Hematopoietic multipotent progenitor cell treated with erythropoietin and hydrocortisone succinate and interleukin-3 and kit ligand, for 4 days (in vitro differentiated cells): Measurements from ENCODE around the gene CRYBG3.

Experiments used
- DNase-seq: peaks from one replicate; pipeline ENCODE4 v3.0.0-alpha.2; 2015

Gene CRYBG3

GRCh38 chr3:97949743-97950142, 127.9 kb downstream of the CRYBG3 start:
- no peak for DNase-seq

DNA sequence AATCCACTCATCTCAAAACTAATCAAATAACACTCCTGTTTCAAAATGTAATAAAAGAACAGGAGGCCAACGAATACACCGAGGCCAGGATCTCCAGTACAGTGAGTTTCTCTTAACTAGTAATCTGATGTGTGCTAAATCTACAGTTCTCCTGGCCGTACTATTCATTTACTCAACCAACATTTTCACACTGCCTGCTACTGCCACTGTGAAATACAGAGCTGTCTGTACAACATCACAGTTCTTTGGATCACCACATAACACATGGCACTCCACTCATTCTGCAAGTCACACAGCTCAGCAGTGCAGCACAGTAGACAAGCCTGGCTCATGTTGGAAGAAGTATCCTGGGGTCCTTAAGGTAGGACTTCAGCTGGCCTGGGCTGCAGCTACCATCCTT, 128.5 kb downstream of the CRYBG3 start:
- no peak for DNase-seq

DNA sequence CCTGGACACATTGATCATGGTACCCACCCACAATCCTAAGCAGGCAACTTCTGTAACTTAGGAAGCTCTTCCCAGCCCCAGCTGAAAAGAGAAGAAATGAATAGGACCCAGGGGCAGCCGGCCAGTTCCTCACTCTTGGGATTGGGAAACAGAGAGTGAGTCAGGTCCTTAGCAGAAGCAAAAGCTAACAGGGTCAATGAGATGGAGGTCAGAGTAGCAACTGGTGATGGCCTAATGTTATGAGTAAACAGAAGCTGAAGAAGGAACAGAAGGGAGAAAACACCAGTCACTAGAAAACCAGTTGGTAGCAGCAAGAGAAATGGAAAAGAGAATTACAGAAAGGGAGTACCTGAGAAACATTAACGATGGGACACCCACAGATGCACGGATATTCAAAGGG, 130.5 kb downstream of the CRYBG3 start:
- no peak for DNase-seq

- no peak for DNase-seq
Observed at GRCh38 chr3:97952872-97953271, 131.1 kb downstream of the CRYBG3 start.

DNA sequence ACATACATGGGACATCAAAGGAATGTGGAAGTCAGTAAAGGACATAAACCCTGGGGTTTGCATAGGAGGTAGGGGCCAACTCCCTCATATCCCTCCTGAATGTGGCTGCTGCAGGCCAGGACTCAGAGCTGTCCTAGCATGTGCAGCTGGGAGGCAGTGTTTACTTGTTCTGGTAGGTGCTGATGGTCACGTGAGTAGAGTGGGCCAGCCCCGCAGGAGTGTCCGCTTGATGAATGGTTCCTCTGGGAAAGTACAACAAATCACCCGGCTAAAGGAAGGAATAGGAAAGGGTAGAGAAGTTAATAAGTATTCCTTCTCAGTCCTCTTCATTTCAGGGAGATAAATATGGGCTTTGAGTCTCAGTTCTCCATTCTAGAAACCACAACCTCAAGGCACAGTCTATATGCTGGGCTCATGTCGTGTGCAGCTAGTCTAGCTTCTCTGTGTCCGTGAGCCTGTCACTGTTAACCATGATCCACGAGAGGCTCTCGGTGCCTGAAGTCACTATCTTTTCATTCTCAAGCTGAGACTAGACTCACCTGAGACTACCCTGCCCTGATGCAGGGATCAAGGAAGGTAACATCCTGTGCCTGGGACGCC, 132.5 kb downstream of the CRYBG3 start:
- DNase-seq = no peak

DNA sequence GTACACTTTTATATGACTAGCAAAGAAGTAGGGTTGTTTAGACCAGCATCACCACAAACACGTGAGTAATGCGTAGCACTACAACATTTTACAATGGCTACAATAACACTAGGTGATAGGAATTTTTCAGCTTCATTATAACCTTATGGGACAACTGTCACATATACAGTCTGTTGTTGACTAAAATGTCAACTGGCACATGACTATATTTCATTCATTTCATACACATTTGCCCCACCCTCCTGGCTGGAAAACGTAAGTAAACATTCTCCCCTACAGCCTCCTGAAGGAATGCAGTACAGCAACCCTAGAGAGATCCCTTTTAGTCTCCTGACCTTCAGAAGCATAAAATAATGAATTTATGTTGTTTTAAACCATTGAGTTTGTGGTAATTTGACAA, 134.2 kb downstream of the CRYBG3 start:
- no peak for DNase-seq

DNA sequence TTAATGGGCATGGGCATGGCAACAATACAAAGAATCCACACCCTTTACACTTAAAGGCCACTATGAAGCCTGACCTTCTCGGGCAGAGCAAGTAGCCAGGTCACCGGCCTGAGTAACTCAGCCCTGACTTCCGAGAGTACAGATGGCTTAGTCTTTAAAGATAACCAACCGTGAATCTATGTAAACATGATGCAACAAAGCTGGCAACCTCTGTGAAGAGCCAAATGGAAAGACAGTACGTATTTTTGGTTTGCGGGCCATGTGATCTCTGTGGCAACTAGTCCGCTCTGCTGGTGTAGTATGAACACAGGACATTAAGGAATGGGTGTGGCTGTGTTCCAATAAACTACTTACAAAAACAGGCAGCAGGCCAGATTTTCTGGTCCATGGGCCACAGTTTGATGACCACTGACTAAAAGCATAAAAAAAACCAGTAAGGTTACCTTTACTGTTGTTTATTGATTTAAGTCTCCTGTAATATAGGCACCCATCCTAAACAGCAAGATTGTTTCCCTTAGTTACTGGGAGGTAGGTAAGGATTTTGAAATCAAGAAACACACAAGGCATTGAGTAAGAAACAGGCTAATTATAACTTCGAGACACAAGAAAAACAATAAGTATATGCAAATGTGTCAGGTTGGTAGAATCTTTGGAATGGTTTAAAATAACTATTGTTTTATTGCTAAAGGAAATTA, 136.0 kb downstream of the CRYBG3 start:
- DNase-seq = no peak

DNA sequence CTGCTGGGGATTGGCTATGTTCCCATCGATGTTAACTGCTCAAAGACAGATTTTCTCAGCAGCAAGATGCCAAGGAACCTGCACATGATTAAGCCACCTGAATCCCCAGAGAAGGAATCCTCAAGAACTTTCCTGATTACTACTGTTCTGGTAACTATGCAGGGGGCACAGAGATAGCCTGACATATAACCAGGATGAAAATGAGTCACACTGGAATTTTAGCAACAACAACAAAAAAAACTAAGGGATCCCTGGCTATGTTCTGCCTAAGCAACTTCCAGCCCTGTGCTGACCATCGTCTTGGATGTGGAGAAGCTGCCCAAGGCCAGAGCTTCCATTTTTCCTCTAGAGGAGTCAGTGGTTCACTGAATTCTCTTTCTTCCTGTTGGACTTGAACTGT, 136.6 kb downstream of the CRYBG3 start:
- no peak for DNase-seq

DNA sequence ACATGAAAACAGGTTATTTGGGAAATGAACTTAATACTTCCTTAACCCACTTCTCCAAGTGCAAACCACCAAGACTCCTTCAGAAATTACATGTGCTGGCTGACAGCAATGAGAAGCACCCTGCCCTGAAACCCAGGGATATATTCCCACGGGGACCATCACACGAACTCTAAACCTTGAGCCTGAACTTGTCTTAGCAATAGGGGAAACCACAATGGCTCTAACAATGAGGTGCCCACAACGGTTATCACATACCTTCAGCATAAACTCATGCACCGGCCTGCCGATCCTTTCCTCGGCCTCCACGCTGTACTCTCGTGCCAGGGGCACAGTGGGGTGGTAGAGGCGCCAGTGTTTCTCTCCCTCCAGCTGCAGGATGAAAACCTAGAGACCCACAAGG, 137.0 kb downstream of the CRYBG3 start:
- no peak for DNase-seq

- no peak for DNase-seq
Observed at GRCh38 chr3:97959872-97960271, 138.1 kb downstream of the CRYBG3 start.

- DNase-seq = no peak
Observed at GRCh38 chr3:97960551-97960950, 138.7 kb downstream of the CRYBG3 start.

- no peak for DNase-seq
Observed at GRCh38 chr3:97960993-97961766, 139.4 kb downstream of the CRYBG3 start.

DNA sequence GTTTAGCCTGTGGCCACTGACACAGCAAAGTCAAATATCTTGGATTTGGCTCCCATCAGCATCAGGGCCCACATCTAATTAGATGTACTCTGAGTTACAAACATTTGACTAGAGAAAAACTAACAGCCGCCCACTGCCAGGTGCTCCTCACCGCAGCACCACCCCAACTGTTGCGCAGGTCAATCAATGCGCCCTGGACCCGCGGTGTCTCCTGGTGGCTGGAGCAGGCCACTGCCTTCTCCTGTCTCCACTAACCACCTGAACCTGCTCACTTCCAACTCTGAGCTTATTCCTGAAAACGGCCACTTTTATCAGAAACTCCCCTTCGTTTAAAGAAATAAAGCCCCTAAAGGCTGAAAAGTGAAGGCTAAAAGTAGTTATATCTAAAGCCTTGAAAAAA, 146.2 kb downstream of the CRYBG3 start:
- DNase-seq = no peak

DNA sequence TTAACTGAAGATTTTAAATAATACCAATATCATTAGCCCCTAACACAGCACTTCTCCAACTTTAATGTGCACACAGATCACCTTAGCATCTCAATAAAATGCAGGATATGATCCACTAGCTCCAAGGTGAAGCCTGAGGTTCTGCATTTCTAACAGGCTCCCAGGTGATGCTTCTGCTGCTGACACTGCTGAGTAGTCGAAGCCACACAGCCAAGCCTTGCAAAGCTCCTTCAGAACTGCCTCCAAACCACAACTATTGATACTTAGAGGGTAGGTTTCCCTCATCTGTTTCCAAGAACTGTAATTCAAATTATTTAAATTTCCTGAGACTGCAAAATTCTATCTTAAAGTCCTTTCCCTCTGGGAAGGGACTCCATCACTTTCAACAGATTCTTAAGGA, 146.6 kb downstream of the CRYBG3 start:
- no peak for DNase-seq

GRCh38 chr3:97969541-97969940, 147.7 kb downstream of the CRYBG3 start:
- DNase-seq = no peak

- no peak for DNase-seq
Observed at GRCh38 chr3:97970156-97970555, 148.3 kb downstream of the CRYBG3 start.

- DNase-seq = no peak
Observed at GRCh38 chr3:97970956-97971620, 149.3 kb downstream of the CRYBG3 start.

DNA sequence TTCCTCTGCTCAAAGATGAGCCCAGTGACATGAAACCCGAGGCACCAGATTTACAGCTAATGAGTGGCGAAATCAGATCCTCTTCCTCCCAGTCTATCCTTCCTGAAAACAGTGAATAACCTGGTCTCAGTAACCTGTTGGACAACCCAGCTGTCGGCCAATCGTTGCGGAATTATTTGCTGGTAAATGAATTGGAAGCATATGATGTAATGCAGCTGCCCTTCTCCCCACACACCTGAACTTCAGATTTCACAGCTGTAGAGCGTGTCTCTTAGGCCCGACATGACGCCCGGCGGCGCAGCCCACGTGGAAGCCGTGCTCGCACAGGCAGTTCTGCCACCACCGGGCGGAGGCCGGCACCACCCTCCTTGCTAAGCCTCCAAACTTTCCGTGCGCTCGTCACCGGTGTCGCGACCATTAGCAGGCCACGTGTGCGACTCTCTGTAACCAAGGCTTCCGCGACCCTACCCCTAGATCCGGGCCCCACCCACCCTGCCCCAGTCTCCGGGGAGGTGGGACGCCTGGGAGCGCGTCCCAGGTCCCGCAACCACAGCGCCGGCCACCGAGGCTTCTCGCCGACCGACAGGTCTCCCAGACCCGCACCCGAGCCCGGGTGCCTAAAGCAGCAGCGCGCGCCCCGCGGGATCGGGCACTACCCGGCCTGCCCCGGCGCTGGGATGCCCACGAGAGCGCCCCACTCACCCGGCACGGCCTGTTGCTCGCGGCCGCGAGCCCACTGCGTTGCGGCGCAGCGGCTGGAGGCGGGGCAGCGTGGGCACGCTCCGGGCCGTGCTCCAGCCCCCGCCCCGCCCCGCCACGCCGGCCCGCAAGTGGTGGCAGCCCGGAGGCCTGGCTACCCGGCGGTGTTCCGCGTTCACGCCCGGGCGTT, 150.1 kb downstream of the CRYBG3 start, which contains the start of gene RIOX2:
Gene RIOX2 (minus strand): TSS at position 753 of the 889 bp plus-strand sequence. CDS start 4,838 bp downstream, outside the sequence.
- peak; percentile 89 for DNase-seq

GRCh38 chr3:97972976-97973375, 151.2 kb downstream of the CRYBG3 start:
- DNase-seq = no peak

- peak; percentile 24 for DNase-seq
Observed at GRCh38 chr3:97974996-97975395, 153.2 kb downstream of the CRYBG3 start.

- DNase-seq = no peak
Observed at GRCh38 chr3:97975466-97975865, 153.7 kb downstream of the CRYBG3 start.

DNA sequence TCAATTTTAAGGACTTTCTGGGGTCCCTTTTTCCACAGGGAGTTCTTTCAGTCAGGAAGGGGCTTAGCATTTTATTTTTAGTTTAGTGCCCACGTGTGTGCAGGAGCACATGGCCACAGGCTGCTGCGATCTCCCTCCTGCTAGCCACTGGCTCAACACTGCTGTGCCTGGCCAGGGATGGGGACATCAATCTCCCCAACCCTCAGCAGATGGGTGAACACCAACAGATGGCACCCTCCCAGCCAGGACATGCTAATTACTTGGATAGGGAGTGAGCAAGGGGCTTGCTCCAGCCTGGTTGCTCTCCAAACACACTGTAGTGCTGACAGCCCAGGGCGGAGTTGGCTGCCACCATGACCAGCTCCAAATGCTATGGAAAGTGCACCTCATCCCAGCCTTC, 157.8 kb downstream of the CRYBG3 start:
- no peak for DNase-seq
